IMR-90 (cell line): ENCODE data around the gene SKAP1. TPM values are rescaled to one million over a fixed set of nuclear protein-coding genes. Genes with fewer than 3 reads are reported as not detected.
"Not testable (repeated sequence)": the region's sequence is repeated elsewhere in the genome, so short reads cannot be mapped to it uniquely, and the experiment has no call there.

Experiments used
- ATAC-seq: fragments of 200-7000 bp; cut with Tn5 transposase; 2 replicates; pipeline ENCODE4 v1.9.1; 2020; ENCODE audit warnings: low read depth, mild to moderate bottlenecking, moderate library complexity
- BruUV-seq: library from RNA; stranded (reverse); fragments of 400-500 nt; replicated peaks from 2 replicates; lab custom pipeline; 2021; lab: Mats Ljungman, UMichigan
- CTCF ChIA-PET: fragments of 300-600 bp; formaldehyde crosslinking; extraction: SDS; loops from one replicate; lab custom pipeline; 2021; ENCODE audit warnings: antibody characterized with exemption; lab: Yijun Ruan, JAX
- POLR2A ChIA-PET: fragments of 300-600 bp; sonication (Branson Sonifier 250); formaldehyde crosslinking; loops from one replicate; lab custom pipeline; 2022; ENCODE audit warnings: antibody characterized with exemption; ENCODE audit not compliant: unreplicated experiment; lab: Charles Lee
- DNase-seq: peaks from one replicate; pipeline ENCODE4 v3.0.0; 2013
- H2AFZ ChIP-seq: replicated peaks from 2 replicates; pipeline ENCODE3; 2013; ENCODE audit warnings: low read length, mild to moderate bottlenecking; ENCODE audit not compliant: poor library complexity
- H2AK5ac ChIP-seq: 2 replicates; pipeline ENCODE4 v1.6.1; 2013; ENCODE audit warnings: low read depth, low read length, inconsistent platforms
- H2AK9ac ChIP-seq: replicated peaks from 2 replicates; pipeline ENCODE3; 2013; ENCODE audit warnings: mild to moderate bottlenecking, low read depth, low read length, moderate library complexity; ENCODE audit not compliant: poor library complexity
- H2BK120ac ChIP-seq: 2 replicates; pipeline ENCODE4 v1.6.1; 2013; ENCODE audit warnings: low read depth, low read length, inconsistent platforms
- H2BK15ac ChIP-seq: 3 replicates; pipeline ENCODE4 v1.6.1; 2013; ENCODE audit warnings: low read depth, low read length, inconsistent platforms
- H2BK20ac ChIP-seq: 2 replicates; pipeline ENCODE4 v1.6.1; 2013; ENCODE audit warnings: low read depth, mild to moderate bottlenecking, inconsistent platforms, low read length, moderate library complexity
- H2BK5ac ChIP-seq: 2 replicates; pipeline ENCODE4 v1.6.1; 2013; ENCODE audit warnings: mild to moderate bottlenecking, low read depth, low read length, inconsistent platforms; ENCODE audit not compliant: poor library complexity, severe bottlenecking
- H3K14ac ChIP-seq: replicated peaks from 2 replicates; pipeline ENCODE4 v1.6.1; 2013; ENCODE audit warnings: low read depth, low read length, inconsistent platforms
- H3K18ac ChIP-seq: 2 replicates; pipeline ENCODE4 v1.6.1; 2013; ENCODE audit warnings: low read depth, low read length, control low read depth
- H3K23ac ChIP-seq: 2 replicates; pipeline ENCODE4 v1.6.1; 2013; ENCODE audit warnings: low read depth, low read length, inconsistent platforms
- H3K27ac ChIP-seq: 2 replicates; pipeline ENCODE4 v1.5.1; 2013; ENCODE audit warnings: mild to moderate bottlenecking, control low read depth, low read length; ENCODE audit not compliant: insufficient read depth
- H3K27me3 ChIP-seq: 2 replicates; pipeline ENCODE4 v1.6.1; 2013; ENCODE audit warnings: low read length; ENCODE audit not compliant: control insufficient read depth, insufficient read depth
- H3K36me3 ChIP-seq: 2 replicates; pipeline ENCODE4 v1.6.1; 2013; ENCODE audit warnings: low read length, mixed read lengths; ENCODE audit not compliant: control insufficient read depth, insufficient read depth
- H3K4ac ChIP-seq: 2 replicates; pipeline ENCODE4 v1.6.1; 2013; ENCODE audit warnings: low read depth, low read length, inconsistent platforms
- H3K4me1 ChIP-seq: 2 replicates; pipeline ENCODE4 v1.6.1; 2013; ENCODE audit warnings: low read length, mixed read lengths; ENCODE audit not compliant: control insufficient read depth, insufficient read depth
- H3K4me2 ChIP-seq: 2 replicates; pipeline ENCODE4 v1.6.1; 2013; ENCODE audit warnings: low read depth, mild to moderate bottlenecking, control low read depth, low read length, moderate library complexity
- H3K4me3 ChIP-seq: 2 replicates; pipeline ENCODE4 v1.5.1; 2013; ENCODE audit warnings: low read depth, mild to moderate bottlenecking, control low read depth, low read length, moderate library complexity; ENCODE audit not compliant: insufficient read depth
- H3K56ac ChIP-seq: 2 replicates; pipeline ENCODE4 v1.6.1; 2013; ENCODE audit warnings: low read length, inconsistent platforms; ENCODE audit not compliant: insufficient read depth; ENCODE audit errors: extremely low read depth
- H3K79me1 ChIP-seq, 2 experiments: 2 replicates each; pipeline ENCODE4 v1.6.1; 2013; ENCODE audit warnings: low read length in 2 of 2, inconsistent platforms in 1 of 2, low read depth in 1 of 2
- H3K9ac ChIP-seq: 2 replicates; pipeline ENCODE4 v1.6.1; 2013; ENCODE audit warnings: low read depth, low read length, control low read depth
- H3K9me1 ChIP-seq: 2 replicates; pipeline ENCODE4 v1.6.1; 2013; ENCODE audit warnings: low read length, inconsistent platforms; ENCODE audit not compliant: insufficient read depth
- H3K9me3 ChIP-seq: 2 replicates; pipeline ENCODE4 v1.6.1; 2013; ENCODE audit warnings: low read length; ENCODE audit not compliant: control insufficient read depth, insufficient read depth
- H4K20me1 ChIP-seq: 2 replicates; pipeline ENCODE4 v1.6.1; 2013; ENCODE audit warnings: low read length, inconsistent platforms; ENCODE audit not compliant: insufficient read depth
- H4K5ac ChIP-seq: 2 replicates; pipeline ENCODE4 v1.6.1; 2013; ENCODE audit warnings: mild to moderate bottlenecking, low read depth, low read length, control low read depth
- H4K8ac ChIP-seq, 2 experiments: 2 replicates each; pipeline ENCODE4 v1.6.1; 2013; ENCODE audit warnings: low read depth in 2 of 2, low read length in 2 of 2, control low read depth in 1 of 2, inconsistent platforms in 1 of 2
- H4K91ac ChIP-seq: 2 replicates; pipeline ENCODE4 v1.6.1; 2013; ENCODE audit warnings: low read depth, low read length, inconsistent platforms; ENCODE audit not compliant: insufficient read depth
- NFE2L2 ChIP-seq: fragments of 150-350 bp; IDR thresholded peaks from 2 replicates; pipeline ENCODE4 v1.6.1; 2016; ENCODE audit warnings: low read depth, mild to moderate bottlenecking, low read length
- WGBS, 2 experiments: methylation state at CpG; one replicate each; pipeline versions ENCODE4 v1.1.5 to v1.1.7; 2013; ENCODE audit warnings: missing lambda C conversion rate in 2 of 2; ENCODE audit not compliant: insufficient read length in 1 of 2; ENCODE audit errors: extremely low coverage in 2 of 2; 5-methylcytosine and 5-hydroxymethylcytosine counted together
- dilution Hi-C: fragments of 300-500 bp; cut with HindIII; formaldehyde crosslinking; loops from one replicate; pipeline ENCODE4 v1.14.3; 2018; ENCODE audit warnings: low sequenced_read_pairs; ENCODE audit not compliant: unreplicated experiment
- in situ Hi-C: fragments of 300-500 bp; cut with MboI; formaldehyde crosslinking; loops from 3 replicates; pipeline ENCODE4 v1.14.3; 2019; ENCODE audit warnings: low sequenced_read_pairs, inconsistent platforms, mixed read lengths
- intact Hi-C: fragments of 100-400 bp; cut with micrococcal nuclease; formaldehyde crosslinking; loops from 2 replicates; pipeline ENCODE4 v1.10.0; 2022
- polyA plus RNA-seq, 3 experiments: library from polyadenylated mRNA; depleted of rRNA; stranded (reverse); fragments of >200 nt; gene quantifications; 2 replicates each; pipeline ENCODE4 v1.2.3, GENCODE V29; 2012; ENCODE audit warnings: low replicate concordance in 1 of 3
- total RNA-seq: library from RNA; depleted of rRNA; stranded (reverse); fragments of >200 nt; gene quantifications from 2 replicates; pipeline ENCODE4 v1.2.3, GENCODE V29; 2012

The SKAP1 gene
- total and polyA plus RNA-seq, 2 of the 4 experiments (the other 2 are of a cell fraction) = not detected

- Histone ChIP-seq H4K5ac (no peak overlapping the region), H3K27ac (no peak overlapping the region), H3K9me3 (no peaks in the 10 kb centered on the region), H2AK5ac (no peak overlapping the region), H3K4me1 (no peaks in the 10 kb centered on the region), H3K14ac (no peak overlapping the region), H2BK20ac (no peak overlapping the region), H2AFZ (no peak overlapping the region), H3K23ac (no peak overlapping the region), H3K36me3 (no peaks in the 10 kb centered on the region), H2BK15ac (no peak overlapping the region), H3K9me1 (no peaks in the 10 kb centered on the region), H3K9ac (no peak overlapping the region), H4K8ac (no peak overlapping the region), H2BK120ac (no peak overlapping the region), H3K56ac (no peak overlapping the region), H3K27me3 (peaks cover 48% of the 10 kb centered on the region), H3K79me1 (no peaks in the 10 kb centered on the region), H3K4me2 (no peak overlapping the region), H4K91ac (no peak overlapping the region), H2BK5ac (no peak overlapping the region), H3K4me3 (no peak overlapping the region), H4K20me1 (no peaks in the 10 kb centered on the region), H2AK9ac (no peak overlapping the region), H3K18ac (no peak overlapping the region), H3K4ac (no peak overlapping the region)
- CTCF ChIA-PET = no interaction called here
- no TSS peak for BruUV-seq
- dilution Hi-C loops = no loop called here
- no peak for ATAC-seq
- no peak for TF ChIP-seq NFE2L2
- DNase-seq = no peak
- POLR2A ChIA-PET = no interaction called here
- no CpG with 5 or more reads among the region's 7 CpGs for WGBS, 2 experiments
- intact Hi-C loops = no loop called here
- in situ Hi-C loops = no loop called here
These were observed 222.1 kb downstream of the SKAP1 start for GRCh38 chr17:48207776-48208544.

GRCh38 chr17:48207036-48207435 lies 223.0 kb downstream of the SKAP1 start:
- WGBS, 2 experiments = no CpG with 5 or more reads among the region's 4 CpGs
- H4K8ac ChIP-seq, H3K23ac ChIP-seq, POLR2A ChIA-PET, H3K9ac ChIP-seq, H3K14ac ChIP-seq, H2AK5ac ChIP-seq, H3K4me1 ChIP-seq, H2BK5ac ChIP-seq, H3K18ac ChIP-seq, H2BK120ac ChIP-seq, BruUV-seq, H2BK15ac ChIP-seq, H3K9me3 ChIP-seq, H3K79me1 ChIP-seq, H2AFZ ChIP-seq, DNase-seq, intact Hi-C loops, H3K56ac ChIP-seq, H4K20me1 ChIP-seq, H4K91ac ChIP-seq, H2BK20ac ChIP-seq, H3K4me2 ChIP-seq, H3K4ac ChIP-seq, dilution Hi-C loops, H4K5ac ChIP-seq, H3K36me3 ChIP-seq, H3K27ac ChIP-seq, H3K9me1 ChIP-seq, ATAC-seq, H3K4me3 ChIP-seq, H2AK9ac ChIP-seq, in situ Hi-C loops: not testable (repeated sequence)
- CTCF ChIA-PET = interaction anchor here (0.6 kb wide), 2 partner anchors 20 to 182 kb away, joined by 3 to 6 read pairs; no protein-coding TSS in a partner anchor
- H3K27me3 ChIP-seq = peaks cover 51% of the 10 kb centered on the region
